Kidney (tissue), 14 donors: ENCODE results near the gene SLC47A1. TPM values are rescaled to one million over a fixed set of nuclear protein-coding genes. Genes with fewer than 3 reads are reported as not detected.

Source experiments
- DNase-seq, 5 donors: peaks; one replicate each; pipeline ENCODE4 v3.0.0-alpha.2; 2013 to 2020
- FAIRE-seq: peaks from 2 replicates; lab custom pipeline; 2012; peaks lifted over from hg19 to GRCh38; lab: Jason Lieb, UNC
- H3K27ac ChIP-seq, 2 donors: one replicate each; pipeline ENCODE4 v1.7.0; 2013; ENCODE audit warnings: low read depth in 2 of 2, low read length in 2 of 2, inconsistent platforms in 1 of 2
- H3K27me3 ChIP-seq: one replicate; pipeline ENCODE4 v1.7.1; 2013; ENCODE audit warnings: low read length, inconsistent platforms; ENCODE audit not compliant: control insufficient read depth, insufficient read depth
- H3K36me3 ChIP-seq, 3 donors: one replicate each; pipeline versions ENCODE4 v1.7.0 to v1.7.1; 2013; ENCODE audit warnings: low read length in 3 of 3, control low read depth in 1 of 3, inconsistent platforms in 1 of 3; ENCODE audit not compliant: insufficient read depth in 3 of 3, control insufficient read depth in 2 of 3
- H3K4me1 ChIP-seq, 3 donors: one replicate each; pipeline versions ENCODE4 v1.7.0 to v1.7.1; 2013; ENCODE audit warnings: low read length in 3 of 3, inconsistent platforms in 1 of 3, low read depth in 1 of 3; ENCODE audit not compliant: control insufficient read depth in 2 of 3, insufficient read depth in 2 of 3
- H3K4me3 ChIP-seq, 3 donors: one replicate each; pipeline versions ENCODE4 v1.7.0 to v1.8.1; 2013; ENCODE audit warnings: low read length in 3 of 3, control low read depth in 1 of 3, inconsistent platforms in 1 of 3
- H3K9ac ChIP-seq, 3 donors: one replicate each; pipeline versions ENCODE4 v1.7.0 to v1.7.1; 2013; ENCODE audit warnings: low read length in 3 of 3, control low read depth in 1 of 3, inconsistent platforms in 1 of 3
- H3K9me3 ChIP-seq, 3 donors: one replicate each; pipeline versions ENCODE4 v1.7.0 to v1.7.1; 2013; ENCODE audit warnings: low read length in 3 of 3, control low read depth in 1 of 3, inconsistent platforms in 1 of 3; ENCODE audit not compliant: control insufficient read depth in 2 of 3, insufficient read depth in 1 of 3
- CTCF ChIP-seq: IDR thresholded peaks from 3 replicates; pipeline ENCODE4 v1.5.1; 2012; ENCODE audit warnings: mild to moderate bottlenecking, moderate library complexity, borderline replicate concordance; ENCODE audit not compliant: insufficient read depth; ENCODE audit errors: extremely low read depth
- intact Hi-C: fragments of 100-400 bp; cut with DNase I; formaldehyde crosslinking; loops from one replicate; pipeline ENCODE4 v1.11.1; 2022
- polyA plus RNA-seq: library from polyadenylated mRNA; stranded (reverse); fragments of 350-450 nt; fragmentation: Illumina TruSeq; extraction: RNeasy Lipid Tissue Mini Kit (QIAGEN cat#74804); gene quantifications from one replicate; pipeline ENCODE4 v1.2.3, GENCODE V29; 2014; ENCODE audit warnings: low read depth, low replicate concordance; ENCODE audit not compliant: insufficient read depth
- total RNA-seq: library from RNA; stranded (reverse); fragmentation: NEBNext Ultra II Directional; extraction: Animal tissue kit (Norgen Biotek cat#: 25700); gene quantifications from one replicate; pipeline ENCODE4 v1.2.1, GENCODE V29; 2021
- donor health status: control.
- donor health status: control.
- donor health status: control.
- donor health status: control.
- donor health status: control.
- donor health status: DM: yes; HTN: yes; CAD: no.
- donor health status: Normal renal cell carcinoma (clear cell type).

SLC47A1 gene
- total and polyA plus RNA-seq, 2 donors from 2014 or later: 26.0 to 94.8 TPM

- FAIRE-seq (no peak), DNase-seq (no peak)
- TF ChIP-seq CTCF: no peak
- peaks cover 0 to 8% (median 0%) of the 10 kb centered on the region in 3 donors for H3K36me3 ChIP-seq
- H3K9me3 ChIP-seq: no peaks in the 10 kb centered on the region
- peak overlapping the region in 1 of 2 donors; percentile 41 for H3K27ac ChIP-seq
- no peaks in the 10 kb centered on the region for H3K27me3 ChIP-seq
- intact Hi-C loops: no loop called here
- H3K9ac ChIP-seq: no peak overlapping the region
- H3K4me1 ChIP-seq: peaks cover 0 to 48% (median 9%) of the 10 kb centered on the region in 3 donors
- no peak overlapping the region for H3K4me3 ChIP-seq
Measured at GRCh38 chr17:19542247-19542646, 8.6 kb downstream of the SLC47A1 start.

- TF ChIP-seq CTCF: no peak
- DNase-seq: no peak
- Histone ChIP-seq H3K27me3 (no peaks in the 10 kb centered on the region), H3K9ac (no peak overlapping the region), H3K9me3 (no peaks in the 10 kb centered on the region), H3K4me1 (peaks cover 0 to 45% (median 8%) of the 10 kb centered on the region in 3 donors), H3K4me3 (no peak overlapping the region), H3K36me3 (peaks cover 0 to 8% (median 4%) of the 10 kb centered on the region in 3 donors), H3K27ac (no peak overlapping the region)
- intact Hi-C loops: no loop called here
- no peak for FAIRE-seq
Measured at GRCh38 chr17:19544366-19544765, 10.7 kb downstream of the SLC47A1 start.

- peaks cover 0 to 15% (median 4%) of the 10 kb centered on the region in 3 donors for H3K36me3 ChIP-seq
- no peaks in the 10 kb centered on the region for H3K27me3 ChIP-seq
- peak overlapping the region; percentile 66 to 68 for H3K27ac ChIP-seq
- peaks cover 0 to 53% (median 21%) of the 10 kb centered on the region in 3 donors for H3K4me1 ChIP-seq
- DNase-seq (peak in 1 of 5 donors; percentile 49), FAIRE-seq (no peak)
- H3K4me3 ChIP-seq: no peak overlapping the region
- intact Hi-C loops: no loop called here
- peak overlapping the region in 1 of 3 donors; percentile 44 for H3K9ac ChIP-seq
- H3K9me3 ChIP-seq: no peaks in the 10 kb centered on the region
- TF ChIP-seq CTCF: peak; percentile 40
Measured at GRCh38 chr17:19546289-19547065, 12.8 kb downstream of the SLC47A1 start.
